ENCODE data around the gene SLC39A3.

SLC39A3 gene

DNA sequence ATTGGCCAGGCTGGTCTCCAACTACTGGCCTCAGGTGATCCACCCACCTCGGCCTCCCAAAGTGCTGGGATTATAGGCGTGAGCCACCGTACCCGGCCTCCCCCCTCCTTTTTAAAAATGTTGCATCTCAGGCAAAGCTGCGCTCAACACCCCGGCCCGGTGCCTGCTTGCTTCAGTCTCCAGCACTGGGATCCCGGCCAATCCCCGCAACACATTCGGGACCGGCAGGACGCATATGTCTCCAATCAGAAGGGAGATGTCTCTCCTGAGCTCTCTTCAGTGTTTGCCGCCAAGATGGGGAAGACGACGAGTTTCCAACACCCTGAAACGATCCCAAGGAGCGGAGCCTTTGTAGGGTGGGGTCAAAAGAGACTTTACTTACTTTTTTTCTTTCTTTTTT is 53.5 kb downstream of the SLC39A3 start:
- no peaks in the 10 kb centered on the region for H3K9me3 Mint-ChIP-seq
- H3K27ac Mint-ChIP-seq = peak overlapping the region in 1 of 2 donors; percentile 8

GRCh38 chr19:2685204-2685704 is 54.6 kb downstream of the SLC39A3 start:
- Mint-ChIP-seq H3K4me1 (no peaks in the 10 kb centered on the region), H3K27me3 (no peaks in the 10 kb centered on the region), H3K4me3 (no peak overlapping the region), H3K27ac (no peak overlapping the region), H3K9me3 (no peaks in the 10 kb centered on the region)
- ATAC-seq = no peak
- DNase-seq = no peak

More for the DNA sequence above, 53.5 kb downstream of the SLC39A3 start:
- no peaks in the 10 kb centered on the region for H3K4me1 Mint-ChIP-seq
- DNase-seq (no peak), ATAC-seq (no peak)
- no peak overlapping the region for H3K4me3 Mint-ChIP-seq
- H3K27me3 Mint-ChIP-seq = no peaks in the 10 kb centered on the region

GRCh38 chr19:2683430-2684003 is 56.3 kb downstream of the SLC39A3 start:
- peaks cover 0 to 5% of the 10 kb centered on the region in 2 donors for H3K9me3 Mint-ChIP-seq
- no peak overlapping the region for H3K27ac Mint-ChIP-seq
- no peaks in the 10 kb centered on the region for H3K4me1 Mint-ChIP-seq
- H3K4me3 Mint-ChIP-seq = no peak overlapping the region
- no peaks in the 10 kb centered on the region for H3K27me3 Mint-ChIP-seq
- DNase-seq (no peak), ATAC-seq (no peak)

Data from stimulated activated naive CD8-positive, alpha-beta T cell treated with anti-CD3 and anti-CD28 coated beads, Interleukin-15, amount 100 ng/mL, for 72 hours (primary cell).